KOPT-K1 (cell line): ENCODE data around the gene OR6C65.
"Not testable (repeated sequence)": the region's sequence is repeated elsewhere in the genome, so short reads cannot be mapped to it uniquely, and the experiment has no call there.

Experiments
- H3K27ac ChIP-seq: fragments of 200-600 bp; sonication (generic); 2 replicates; pipeline ENCODE4 v1.5.1; 2016; ENCODE audit warnings: antibody characterized with exemption, mild to moderate bottlenecking, low read depth, low read length; ENCODE audit not compliant: poor library complexity, severe bottlenecking
- H3K36me3 ChIP-seq: fragments of 200-600 bp; sonication (generic); 2 replicates; pipeline ENCODE4 v1.5.1; 2017; ENCODE audit warnings: antibody characterized with exemption, mild to moderate bottlenecking, low read length, moderate library complexity; ENCODE audit not compliant: insufficient read depth
- H3K9me3 ChIP-seq: fragments of 200-600 bp; sonication (generic); 2 replicates; pipeline ENCODE4 v1.5.1; 2017; ENCODE audit warnings: antibody characterized with exemption, low read length, mild to moderate bottlenecking; ENCODE audit not compliant: insufficient read depth, poor library complexity, severe bottlenecking

OR6C65 gene

GRCh38 chr12:55400229-55400628 is at the start of gene OR6C65:
OR6C65 (plus strand) TSS chr12:55400529; CDS start chr12:55400529, 0 bp downstream.
- H3K36me3 ChIP-seq, result no peaks in the 10 kb centered on the region
- no peak within 1 kb of the TSS for H3K27ac ChIP-seq
- no peaks in the 10 kb centered on the region for H3K9me3 ChIP-seq

DNA sequence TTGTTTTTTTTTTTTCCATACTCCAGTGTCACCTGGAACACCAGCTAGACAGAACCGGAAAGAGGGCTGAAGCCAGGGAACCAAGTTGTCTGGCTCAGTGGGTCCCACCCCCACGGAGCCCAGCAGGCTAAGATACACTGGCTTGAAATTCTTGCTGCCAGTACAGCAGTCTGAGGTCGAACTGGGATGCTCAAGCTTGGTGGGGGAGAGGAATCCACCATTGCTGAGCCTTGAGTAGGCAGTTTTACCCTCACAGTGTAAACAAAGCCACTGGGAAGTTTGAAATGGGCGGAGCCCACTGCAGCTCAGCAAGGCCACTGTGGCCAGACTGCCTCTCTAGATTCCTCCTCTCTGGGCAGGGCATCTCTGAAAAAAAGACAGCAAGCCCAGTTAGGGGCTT is 45.0 kb upstream of the OR6C65 start:
- not testable (repeated sequence) for H3K27ac ChIP-seq, H3K9me3 ChIP-seq, H3K36me3 ChIP-seq

DNA sequence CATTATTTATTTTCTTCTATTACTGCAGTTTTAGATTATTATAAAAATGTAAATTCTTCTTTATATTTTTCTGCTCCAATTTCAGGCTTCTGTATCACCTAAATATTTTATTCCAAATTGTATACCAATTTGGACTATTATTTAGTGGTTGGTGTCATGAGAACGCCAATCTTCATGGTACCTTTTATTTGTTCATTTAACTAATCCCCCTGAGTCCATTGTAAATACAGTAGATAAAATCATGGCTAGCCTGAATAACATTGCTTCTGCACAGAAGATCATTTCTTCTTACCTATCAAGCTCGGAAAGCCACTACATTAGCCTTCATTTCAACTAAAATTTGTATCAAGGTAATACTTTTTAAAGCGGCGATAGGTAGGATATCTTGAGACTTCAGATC is 37.7 kb upstream of the OR6C65 start, which contains the start of gene OR6C75:
OR6C75 (plus strand) TSS at position 301 of the 400 bp plus-strand sequence. CDS start 2,136 bp downstream, outside the sequence.
- no peaks in the 10 kb centered on the region for H3K9me3 ChIP-seq
- H3K36me3 ChIP-seq, result no peaks in the 10 kb centered on the region
- no peak within 1 kb of the TSS for H3K27ac ChIP-seq

GRCh38 chr12:55365086-55365485 is 35.2 kb upstream of the OR6C65 start:
- H3K36me3 ChIP-seq, result no peaks in the 10 kb centered on the region
- no peaks in the 10 kb centered on the region for H3K9me3 ChIP-seq
- H3K27ac ChIP-seq, result no peak overlapping the region

DNA sequence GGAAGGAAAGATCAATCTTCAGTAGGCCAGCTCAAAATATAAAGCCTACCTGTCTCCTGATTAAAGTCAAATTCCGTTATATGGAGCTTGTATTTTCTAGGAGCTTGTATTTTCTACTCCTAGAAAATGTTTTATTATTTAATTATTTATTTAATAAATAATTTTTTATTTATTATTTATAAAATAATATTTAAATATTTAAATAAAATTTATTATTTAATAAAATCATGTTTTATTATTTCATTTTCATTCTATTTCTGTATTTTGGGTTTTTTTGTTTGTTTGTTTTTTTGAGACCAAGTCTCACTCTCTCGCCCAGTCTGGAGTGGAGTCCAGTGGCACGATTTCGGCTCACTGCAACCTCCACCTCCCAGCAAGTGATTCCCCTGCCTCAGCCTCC is 27.8 kb upstream of the OR6C65 start:
- no peak overlapping the region for H3K27ac ChIP-seq
- H3K36me3 ChIP-seq, result no peaks in the 10 kb centered on the region
- no peaks in the 10 kb centered on the region for H3K9me3 ChIP-seq

GRCh38 chr12:55385891-55386290 is 14.4 kb upstream of the OR6C65 start:
- Histone ChIP-seq H3K9me3 (no peaks in the 10 kb centered on the region), H3K27ac (no peak overlapping the region), H3K36me3 (no peaks in the 10 kb centered on the region)

GRCh38 chr12:55392032-55392795 is 8.1 kb upstream of the OR6C65 start:
- Histone ChIP-seq H3K36me3 (no peaks in the 10 kb centered on the region), H3K27ac (no peak overlapping the region), H3K9me3 (no peaks in the 10 kb centered on the region)

- H3K9me3 ChIP-seq, result no peaks in the 10 kb centered on the region
- H3K36me3 ChIP-seq, result no peaks in the 10 kb centered on the region
- no peak overlapping the region for H3K27ac ChIP-seq
These were observed 4.0 kb upstream of the OR6C65 start for GRCh38 chr12:55396326-55396725.

DNA sequence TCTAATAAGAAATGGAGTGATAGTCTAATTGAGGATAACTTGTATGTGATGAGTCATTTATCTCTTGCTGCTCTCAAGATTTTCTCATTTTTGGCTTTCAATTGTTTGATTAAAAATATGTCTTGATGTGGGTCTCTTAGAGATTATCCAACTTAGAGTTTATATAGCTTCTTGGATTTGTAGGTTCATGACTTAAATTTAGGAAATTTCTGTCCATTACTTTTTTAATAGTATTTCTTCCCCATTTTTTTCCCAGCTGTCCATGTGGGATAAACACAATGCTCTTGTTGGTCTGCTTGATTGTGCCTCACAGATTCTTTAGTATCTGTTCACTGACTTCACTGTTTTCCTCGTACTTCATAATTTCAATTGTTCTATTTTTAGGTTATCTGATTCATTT is 7.5 kb downstream of the OR6C65 start:
- H3K36me3 ChIP-seq, result no peaks in the 10 kb centered on the region
- H3K27ac ChIP-seq, result no peak overlapping the region
- H3K9me3 ChIP-seq, result no peaks in the 10 kb centered on the region

- not testable (repeated sequence) for H3K36me3 ChIP-seq, H3K9me3 ChIP-seq, H3K27ac ChIP-seq
These were observed 8.8 kb downstream of the OR6C65 start for GRCh38 chr12:55409133-55409532.

- H3K27ac ChIP-seq, H3K36me3 ChIP-seq, H3K9me3 ChIP-seq: not testable (repeated sequence)
These were observed 11.8 kb downstream of the OR6C65 start for GRCh38 chr12:55412138-55412537.

GRCh38 chr12:55413498-55414388 is 13.4 kb downstream of the OR6C65 start:
- not testable (repeated sequence) for H3K36me3 ChIP-seq, H3K27ac ChIP-seq, H3K9me3 ChIP-seq

GRCh38 chr12:55414396-55414823 is 14.1 kb downstream of the OR6C65 start:
- H3K36me3 ChIP-seq, H3K9me3 ChIP-seq, H3K27ac ChIP-seq: not testable (repeated sequence)

DNA sequence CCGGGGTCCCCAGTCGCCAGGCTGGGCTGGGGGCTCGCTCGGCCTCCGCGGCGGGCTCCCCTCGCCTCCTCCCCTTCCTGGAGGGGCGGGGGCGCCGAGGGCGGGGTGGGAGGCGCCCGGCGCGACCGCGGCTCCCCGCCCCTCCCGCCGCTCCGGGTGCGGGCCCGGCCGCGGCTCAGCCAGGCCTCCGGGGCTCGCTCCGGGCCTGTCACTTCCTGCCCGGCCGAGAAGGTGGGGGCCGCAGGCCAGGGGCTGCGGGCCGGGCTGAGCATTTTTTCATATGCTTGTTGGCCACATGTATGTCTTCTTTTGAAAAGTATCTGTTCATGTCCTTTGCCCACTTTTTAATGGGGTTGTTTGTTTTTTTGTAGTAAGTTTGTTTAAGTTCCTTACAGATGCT is 14.6 kb downstream of the OR6C65 start:
- not testable (repeated sequence) for H3K27ac ChIP-seq, H3K36me3 ChIP-seq, H3K9me3 ChIP-seq

GRCh38 chr12:55416961-55417360 is 16.6 kb downstream of the OR6C65 start:
- Histone ChIP-seq H3K27ac (no peak overlapping the region), H3K36me3 (no peaks in the 10 kb centered on the region), H3K9me3 (no peaks in the 10 kb centered on the region)
